ENCODE measurements around the gene UPK3B.
"Not testable (repeated sequence)": the region's sequence is repeated elsewhere in the genome, so short reads cannot be mapped to it uniquely, and the experiment has no call there.

UPK3B gene

DNA sequence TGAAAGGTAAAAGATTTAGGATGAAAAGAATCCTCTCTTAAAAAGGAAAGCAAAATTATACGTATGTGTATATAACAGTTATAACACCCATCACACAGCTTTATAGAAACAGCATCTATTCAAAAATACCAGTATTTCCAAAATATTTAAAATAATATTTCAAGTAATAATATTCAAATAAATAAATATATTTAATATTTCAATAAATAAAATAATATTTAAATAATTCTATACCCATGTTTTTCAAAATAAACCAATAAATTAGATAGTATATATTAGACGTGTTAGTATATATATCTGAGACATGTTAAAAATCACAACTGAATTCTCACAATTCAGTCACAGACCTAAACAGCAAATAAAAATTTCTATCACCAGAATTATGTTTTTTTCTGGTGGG is 21.3 kb downstream of the UPK3B start:
- not testable (repeated sequence) for H3K27ac ChIP-seq (replicated peaks; ENCODE audit: low read length); H2BK5ac ChIP-seq (ENCODE audit: low read length); H3K9me3 ChIP-seq (replicated peaks in 1 of 2; ENCODE audit: control insufficient read depth in 2 of 2, insufficient read depth in 1 of 2, low read depth in 1 of 2, low read length in 2 of 2); DNase-seq (ENCODE audit: low spot score); H3K36me3 ChIP-seq (replicated peaks in 1 of 2; ENCODE audit: control insufficient read depth in 2 of 2, insufficient read depth in 2 of 2, low read length in 2 of 2); H3K14ac ChIP-seq (ENCODE audit: low read length); H2BK15ac ChIP-seq (ENCODE audit: low read length); H3K9ac ChIP-seq (ENCODE audit: low read depth, low read length, poor library complexity); H3K23ac ChIP-seq (ENCODE audit: low read depth, low read length, poor library complexity); H4K91ac ChIP-seq (ENCODE audit: low read depth, low read length, poor library complexity); H2BK120ac ChIP-seq (ENCODE audit: low read depth, low read length); H3K4me1 ChIP-seq (ENCODE audit: control insufficient read depth in 2 of 2, insufficient read depth in 1 of 2, low read depth in 1 of 2, low read length in 2 of 2); H3K18ac ChIP-seq (ENCODE audit: low read length); H3K4ac ChIP-seq (ENCODE audit: low read length); H3K27me3 ChIP-seq (ENCODE audit: control insufficient read depth in 3 of 3, insufficient read depth in 3 of 3, low read depth in 1 of 3, low read length in 3 of 3); H3K79me1 ChIP-seq (ENCODE audit: low read depth, low read length); H2AFZ ChIP-seq (ENCODE audit: low read length); H2AK5ac ChIP-seq (ENCODE audit: low read depth, low read length); H2BK12ac ChIP-seq (ENCODE audit: low read length); H3K4me3 ChIP-seq (ENCODE audit: low read length in 2 of 2); H4K8ac ChIP-seq (ENCODE audit: low read depth, low read length); H3K4me2 ChIP-seq (ENCODE audit: insufficient read depth, low read length, poor library complexity, severe bottlenecking)
- WGBS, 2 donors (ENCODE audit: extremely low coverage in 2 of 2, insufficient read length in 2 of 2, insufficient replicate concordance in 1 of 2) = no CpG with 5 or more reads among the region's 2 CpGs

DNA sequence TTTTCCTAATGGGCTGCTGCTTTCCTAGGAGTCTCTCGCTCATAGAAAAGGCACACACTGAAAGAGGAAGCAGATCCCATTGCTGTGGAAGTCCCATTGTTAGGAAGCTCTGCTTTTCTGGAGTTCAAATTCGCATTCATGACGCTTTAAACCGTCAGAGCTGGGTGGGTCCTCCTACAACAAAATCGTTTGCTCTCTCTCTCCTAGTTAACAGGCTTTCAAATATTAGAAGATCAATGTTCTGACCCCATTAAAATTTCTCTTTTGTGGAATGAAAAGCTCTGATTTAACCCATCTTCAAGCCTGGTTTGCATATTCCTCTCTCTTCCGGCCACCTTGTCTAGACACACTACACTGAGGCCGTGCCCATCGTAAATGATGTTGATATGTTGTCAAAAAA is 32.8 kb downstream of the UPK3B start, which contains the start of gene SPDYE16:
SPDYE16 (minus strand) TSS at position 101 of the 400 bp plus-strand sequence. CDS start 1,838 bp downstream, outside the sequence.
- not testable (repeated sequence) for H2BK120ac ChIP-seq (ENCODE audit: low read depth, low read length); H2BK5ac ChIP-seq (ENCODE audit: low read length); H3K27me3 ChIP-seq (ENCODE audit: control insufficient read depth in 3 of 3, insufficient read depth in 3 of 3, low read depth in 1 of 3, low read length in 3 of 3); H3K9ac ChIP-seq (ENCODE audit: low read depth, low read length, poor library complexity); H3K4me1 ChIP-seq (ENCODE audit: control insufficient read depth in 2 of 2, insufficient read depth in 1 of 2, low read depth in 1 of 2, low read length in 2 of 2); H2BK12ac ChIP-seq (ENCODE audit: low read length); H2AK5ac ChIP-seq (ENCODE audit: low read depth, low read length); H3K14ac ChIP-seq (ENCODE audit: low read length); H3K4me2 ChIP-seq (ENCODE audit: insufficient read depth, low read length, poor library complexity, severe bottlenecking); H4K91ac ChIP-seq (ENCODE audit: low read depth, low read length, poor library complexity); H3K4ac ChIP-seq (ENCODE audit: low read length); H3K9me3 ChIP-seq (replicated peaks in 1 of 2; ENCODE audit: control insufficient read depth in 2 of 2, insufficient read depth in 1 of 2, low read depth in 1 of 2, low read length in 2 of 2); H3K36me3 ChIP-seq (replicated peaks in 1 of 2; ENCODE audit: control insufficient read depth in 2 of 2, insufficient read depth in 2 of 2, low read length in 2 of 2); H4K8ac ChIP-seq (ENCODE audit: low read depth, low read length); H3K27ac ChIP-seq (replicated peaks; ENCODE audit: low read length); DNase-seq (ENCODE audit: low spot score); H2AFZ ChIP-seq (ENCODE audit: low read length); H3K4me3 ChIP-seq (ENCODE audit: low read length in 2 of 2); H3K23ac ChIP-seq (ENCODE audit: low read depth, low read length, poor library complexity); H3K79me1 ChIP-seq (ENCODE audit: low read depth, low read length); H2BK15ac ChIP-seq (ENCODE audit: low read length); H3K18ac ChIP-seq (ENCODE audit: low read length)
- no CpG with 5 or more reads among the region's 8 CpGs for WGBS, 2 donors (ENCODE audit: extremely low coverage in 2 of 2, insufficient read length in 2 of 2, insufficient replicate concordance in 1 of 2)

DNA sequence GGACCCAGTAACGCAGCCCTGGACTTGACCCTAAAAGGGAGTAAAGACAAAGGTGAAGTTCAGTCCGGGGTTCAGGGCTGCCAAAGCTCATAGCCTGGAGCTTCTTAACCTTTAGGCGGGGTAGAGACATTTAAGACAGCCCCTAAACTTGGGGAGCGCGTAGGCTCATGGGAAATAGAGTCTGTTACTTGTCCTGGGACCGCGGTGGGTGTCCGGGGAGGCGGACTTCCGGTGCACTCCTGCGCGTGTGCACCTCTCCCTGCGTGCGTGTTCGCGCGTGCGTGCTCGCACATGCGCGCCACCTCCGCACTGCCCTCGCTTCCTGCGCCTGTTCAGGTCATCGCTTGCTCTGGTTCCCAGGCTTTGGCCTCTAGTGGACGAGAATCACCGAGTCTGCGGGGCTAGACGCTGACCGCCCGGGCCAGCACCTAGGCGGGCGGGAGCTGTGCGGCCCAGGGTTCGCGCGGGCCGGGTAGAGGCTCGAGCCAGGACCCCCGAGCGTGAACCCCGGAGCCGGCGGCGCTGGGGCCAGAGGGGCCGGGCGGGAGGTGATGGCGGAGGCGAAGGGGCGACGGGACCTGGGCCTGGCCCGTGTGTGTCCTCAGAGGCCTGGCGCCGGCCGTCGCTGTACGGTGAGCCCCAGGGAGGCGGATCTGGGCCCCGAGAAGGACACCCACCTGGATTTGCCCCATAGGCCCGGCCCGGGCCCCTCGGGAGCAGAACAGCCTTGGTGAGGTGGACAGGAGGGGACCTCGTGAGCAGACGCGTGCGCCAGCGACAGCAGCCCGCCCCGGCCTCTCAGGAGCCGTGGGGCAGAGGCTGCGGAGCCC is 38.9 kb downstream of the UPK3B start:
- H3K4ac ChIP-seq (ENCODE audit: low read length); H3K27me3 ChIP-seq (ENCODE audit: control insufficient read depth in 3 of 3, insufficient read depth in 3 of 3, low read depth in 1 of 3, low read length in 3 of 3); H3K79me1 ChIP-seq (ENCODE audit: low read depth, low read length); H3K4me1 ChIP-seq (ENCODE audit: control insufficient read depth in 2 of 2, insufficient read depth in 1 of 2, low read depth in 1 of 2, low read length in 2 of 2); H3K36me3 ChIP-seq (replicated peaks in 1 of 2; ENCODE audit: control insufficient read depth in 2 of 2, insufficient read depth in 2 of 2, low read length in 2 of 2); H2BK12ac ChIP-seq (ENCODE audit: low read length); H2AK5ac ChIP-seq (ENCODE audit: low read depth, low read length); H3K14ac ChIP-seq (ENCODE audit: low read length); H4K8ac ChIP-seq (ENCODE audit: low read depth, low read length); H3K27ac ChIP-seq (replicated peaks; ENCODE audit: low read length); H2BK120ac ChIP-seq (ENCODE audit: low read depth, low read length); H2BK5ac ChIP-seq (ENCODE audit: low read length); H3K9me3 ChIP-seq (replicated peaks in 1 of 2; ENCODE audit: control insufficient read depth in 2 of 2, insufficient read depth in 1 of 2, low read depth in 1 of 2, low read length in 2 of 2); H2BK15ac ChIP-seq (ENCODE audit: low read length): not testable (repeated sequence)
- H3K4me2 ChIP-seq (ENCODE audit: insufficient read depth, low read length, poor library complexity, severe bottlenecking) = peak overlapping the region; percentile 62
- H2AFZ ChIP-seq (ENCODE audit: low read length) = peak overlapping the region; percentile 91
- DNase-seq (ENCODE audit: low spot score) = peak; percentile 69
- H3K18ac ChIP-seq (ENCODE audit: low read length) = peak overlapping the region; percentile 71
- H4K91ac ChIP-seq (ENCODE audit: low read depth, low read length, poor library complexity) = peak overlapping the region; percentile 30
- no CpG with 5 or more reads among the region's 71 CpGs for WGBS, 2 donors (ENCODE audit: extremely low coverage in 2 of 2, insufficient read length in 2 of 2, insufficient replicate concordance in 1 of 2)
- peak overlapping the region; percentile 72 to 93 for H3K4me3 ChIP-seq (ENCODE audit: low read length in 2 of 2)
- H3K9ac ChIP-seq (ENCODE audit: low read depth, low read length, poor library complexity) = peak overlapping the region; percentile 92
- H3K23ac ChIP-seq (ENCODE audit: low read depth, low read length, poor library complexity) = peak overlapping the region; percentile 91

DNA sequence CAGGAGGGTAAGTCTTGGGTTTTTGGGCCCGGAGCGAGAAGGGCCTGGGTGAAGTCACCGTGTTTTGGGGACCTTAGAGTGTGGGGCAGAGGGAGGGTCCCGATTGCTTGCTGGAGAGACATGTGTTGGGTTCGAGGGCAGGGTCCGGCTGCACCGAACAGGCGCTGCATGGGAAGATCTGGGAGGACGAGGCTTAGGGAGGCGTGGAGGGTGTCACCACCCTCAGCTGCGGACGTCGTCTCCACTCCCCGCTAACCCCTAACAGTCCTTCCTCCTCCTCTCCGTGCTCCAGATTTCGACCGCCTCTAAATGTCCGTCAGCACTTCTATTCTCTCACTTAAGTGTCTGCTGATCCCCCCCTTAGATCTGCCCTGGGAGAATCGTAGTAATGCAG is 39.5 kb downstream of the UPK3B start:
- peak overlapping the region; percentile 71 for H3K18ac ChIP-seq (ENCODE audit: low read length)
- not testable (repeated sequence) for H3K23ac ChIP-seq (ENCODE audit: low read depth, low read length, poor library complexity); H3K4ac ChIP-seq (ENCODE audit: low read length); H4K91ac ChIP-seq (ENCODE audit: low read depth, low read length, poor library complexity); H3K27ac ChIP-seq (replicated peaks; ENCODE audit: low read length); H2BK5ac ChIP-seq (ENCODE audit: low read length); H3K79me1 ChIP-seq (ENCODE audit: low read depth, low read length); H3K4me1 ChIP-seq (ENCODE audit: control insufficient read depth in 2 of 2, insufficient read depth in 1 of 2, low read depth in 1 of 2, low read length in 2 of 2); H2BK15ac ChIP-seq (ENCODE audit: low read length); H2AK5ac ChIP-seq (ENCODE audit: low read depth, low read length); H3K36me3 ChIP-seq (replicated peaks in 1 of 2; ENCODE audit: control insufficient read depth in 2 of 2, insufficient read depth in 2 of 2, low read length in 2 of 2); H3K14ac ChIP-seq (ENCODE audit: low read length); H2BK120ac ChIP-seq (ENCODE audit: low read depth, low read length); H3K9me3 ChIP-seq (replicated peaks in 1 of 2; ENCODE audit: control insufficient read depth in 2 of 2, insufficient read depth in 1 of 2, low read depth in 1 of 2, low read length in 2 of 2); DNase-seq (ENCODE audit: low spot score); H3K27me3 ChIP-seq (ENCODE audit: control insufficient read depth in 3 of 3, insufficient read depth in 3 of 3, low read depth in 1 of 3, low read length in 3 of 3); H2BK12ac ChIP-seq (ENCODE audit: low read length); H4K8ac ChIP-seq (ENCODE audit: low read depth, low read length)
- peak overlapping the region; percentile 77 for H3K9ac ChIP-seq (ENCODE audit: low read depth, low read length, poor library complexity)
- peak overlapping the region; percentile 91 for H2AFZ ChIP-seq (ENCODE audit: low read length)
- peak overlapping the region; percentile 72 to 93 for H3K4me3 ChIP-seq (ENCODE audit: low read length in 2 of 2)
- peak overlapping the region; percentile 62 for H3K4me2 ChIP-seq (ENCODE audit: insufficient read depth, low read length, poor library complexity, severe bottlenecking)
- WGBS, 2 donors (ENCODE audit: extremely low coverage in 2 of 2, insufficient read length in 2 of 2, insufficient replicate concordance in 1 of 2) = no CpG with 5 or more reads among the region's 19 CpGs

Measured in neuronal stem cell (in vitro differentiated cells).